IMR-90 (cell line): ENCODE data around the gene ZBTB45. TPM values are rescaled to one million over a fixed set of nuclear protein-coding genes. Genes with fewer than 3 reads are reported as not detected.

Experiments
- BHLHE40 ChIP-seq: fragments of 150-350 bp; IDR thresholded peaks from 2 replicates; pipeline ENCODE4 v1.6.1; 2016; ENCODE audit warnings: mild to moderate bottlenecking, low read depth, low read length
- FOS ChIP-seq: fragments of 150-350 bp; IDR thresholded peaks from 2 replicates; pipeline ENCODE4 v1.6.1; 2016; ENCODE audit warnings: low read depth, low read length
- RCOR1 ChIP-seq: IDR thresholded peaks from 2 replicates; pipeline ENCODE4 v1.6.1; 2012; ENCODE audit warnings: mild to moderate bottlenecking, low read length, improper control_type of control experiment; ENCODE audit not compliant: insufficient replicate concordance
- SMC3 ChIP-seq: fragments of 150-350 bp; IDR thresholded peaks from 2 replicates; pipeline ENCODE4 v1.6.1; 2016; ENCODE audit warnings: low read depth, mild to moderate bottlenecking, antibody characterized with exemption, low read length, moderate library complexity
- polyA plus RNA-seq, 3 experiments: library from polyadenylated mRNA; depleted of rRNA; stranded (reverse); fragments of >200 nt; gene quantifications; 2 replicates each; pipeline ENCODE4 v1.2.3, GENCODE V29; 2012; ENCODE audit warnings: low replicate concordance in 1 of 3
- total RNA-seq: library from RNA; depleted of rRNA; stranded (reverse); fragments of >200 nt; gene quantifications from 2 replicates; pipeline ENCODE4 v1.2.3, GENCODE V29; 2012
- TF ChIP-seq, protein P1 (sequence below): conservative IDR thresholded peaks from 2 replicates; pipeline ENCODE4 v1.5.1; 2012; ENCODE audit warnings: mild to moderate bottlenecking, low read depth, low read length, improper control_type of control experiment

The ZBTB45 gene
- total and polyA plus RNA-seq, 2 of the 4 experiments (the other 2 are of a cell fraction) = 1.4 to 9.7 TPM

DNA sequence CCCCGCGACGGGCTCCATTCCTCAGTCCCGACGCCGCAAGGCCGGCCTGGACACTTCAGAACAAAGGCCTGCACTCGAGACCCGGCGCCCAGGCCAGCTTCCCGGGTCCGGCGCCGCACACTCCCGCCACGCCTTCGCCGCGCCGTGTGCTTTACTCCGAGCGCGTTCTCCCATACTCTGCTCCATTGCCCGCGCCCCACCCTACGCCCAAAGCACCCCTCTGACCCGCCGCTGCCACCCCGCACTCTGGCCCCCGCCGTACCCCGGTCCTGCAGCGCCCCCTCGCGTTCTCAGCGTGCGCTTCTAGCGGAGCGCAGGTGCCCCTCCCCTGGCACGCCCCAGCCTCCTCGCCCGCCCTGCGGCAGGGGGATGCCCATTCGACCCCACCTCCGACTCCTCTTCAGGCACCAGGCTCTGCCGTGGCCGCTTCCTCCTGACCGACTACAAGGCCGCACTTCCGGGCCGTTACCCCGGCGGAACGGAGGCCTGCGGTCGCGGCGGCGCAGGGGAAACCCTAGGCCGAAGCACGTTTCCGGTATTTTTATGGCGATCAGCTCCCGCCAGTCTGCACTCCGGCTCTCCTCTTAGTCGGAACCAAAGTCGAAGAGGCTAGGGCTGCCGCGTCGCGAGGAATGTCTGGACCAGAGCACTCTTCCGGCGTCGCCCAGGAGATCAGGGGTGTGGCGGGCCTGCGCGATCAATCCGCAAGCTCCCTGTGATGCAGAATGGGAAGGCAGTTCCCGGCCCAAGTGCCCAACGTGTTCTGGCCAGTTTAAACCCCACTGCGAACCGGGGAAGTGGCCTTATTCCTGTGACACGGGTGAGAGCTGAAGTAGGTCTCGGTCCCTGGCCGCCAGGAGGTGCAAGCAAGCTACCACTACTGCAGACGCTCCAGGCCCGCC is at the start of gene ZBTB45 (continued):
- TF ChIP-seq, protein P1, sequence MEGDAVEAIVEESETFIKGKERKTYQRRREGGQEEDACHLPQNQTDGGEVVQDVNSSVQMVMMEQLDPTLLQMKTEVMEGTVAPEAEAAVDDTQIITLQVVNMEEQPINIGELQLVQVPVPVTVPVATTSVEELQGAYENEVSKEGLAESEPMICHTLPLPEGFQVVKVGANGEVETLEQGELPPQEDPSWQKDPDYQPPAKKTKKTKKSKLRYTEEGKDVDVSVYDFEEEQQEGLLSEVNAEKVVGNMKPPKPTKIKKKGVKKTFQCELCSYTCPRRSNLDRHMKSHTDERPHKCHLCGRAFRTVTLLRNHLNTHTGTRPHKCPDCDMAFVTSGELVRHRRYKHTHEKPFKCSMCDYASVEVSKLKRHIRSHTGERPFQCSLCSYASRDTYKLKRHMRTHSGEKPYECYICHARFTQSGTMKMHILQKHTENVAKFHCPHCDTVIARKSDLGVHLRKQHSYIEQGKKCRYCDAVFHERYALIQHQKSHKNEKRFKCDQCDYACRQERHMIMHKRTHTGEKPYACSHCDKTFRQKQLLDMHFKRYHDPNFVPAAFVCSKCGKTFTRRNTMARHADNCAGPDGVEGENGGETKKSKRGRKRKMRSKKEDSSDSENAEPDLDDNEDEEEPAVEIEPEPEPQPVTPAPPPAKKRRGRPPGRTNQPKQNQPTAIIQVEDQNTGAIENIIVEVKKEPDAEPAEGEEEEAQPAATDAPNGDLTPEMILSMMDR = peak; percentile 73
- TF ChIP-seq FOS = 0 out of 2 replicates have a peak, but pooled peaks have one; percentile 8
- TF ChIP-seq RCOR1 = no peak
- TF ChIP-seq SMC3 = peak; percentile 58
- no peak for TF ChIP-seq BHLHE40
